A673 (cell line): ENCODE measurements around the gene ABO.

Experiments used
- EZH2 ChIP-seq: fragments of 200-600 bp; sonication (generic); IDR thresholded peaks from 2 replicates; pipeline ENCODE4 v1.6.1; 2017; ENCODE audit warnings: borderline replicate concordance, low read depth, mild to moderate bottlenecking, mixed read lengths, antibody characterized with exemption, low read length; ENCODE audit not compliant: poor library complexity, severe bottlenecking
- TF ChIP-seq, protein P1 (sequence below): fragments of 300-800, 200-600 bp; sonication (generic); conservative IDR thresholded peaks from 2 replicates; pipeline ENCODE4 v1.5.1; 2017; ENCODE audit warnings: low read depth, mild to moderate bottlenecking, antibody characterized with exemption, low read length, moderate library complexity, mixed read lengths

DNA sequence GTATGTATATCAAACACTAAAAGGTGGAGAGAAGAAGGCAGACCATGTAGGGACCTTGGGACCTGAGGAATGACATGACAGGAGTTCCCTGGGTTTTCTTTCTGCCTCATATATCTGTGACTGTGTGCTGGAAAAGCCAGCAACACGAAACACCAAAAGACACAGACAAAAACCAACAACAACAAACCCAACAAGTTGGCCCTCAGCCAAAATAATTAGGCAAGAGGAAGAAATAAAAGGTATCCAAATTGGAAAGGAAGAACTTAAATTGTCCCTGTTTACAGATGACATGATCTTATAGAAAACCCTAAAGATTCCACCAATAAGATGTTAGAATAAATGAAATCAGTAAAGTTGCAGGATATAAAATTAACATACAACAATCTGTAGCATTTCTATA is 21.7 kb downstream of the ABO start:
- TF ChIP-seq, protein P1, sequence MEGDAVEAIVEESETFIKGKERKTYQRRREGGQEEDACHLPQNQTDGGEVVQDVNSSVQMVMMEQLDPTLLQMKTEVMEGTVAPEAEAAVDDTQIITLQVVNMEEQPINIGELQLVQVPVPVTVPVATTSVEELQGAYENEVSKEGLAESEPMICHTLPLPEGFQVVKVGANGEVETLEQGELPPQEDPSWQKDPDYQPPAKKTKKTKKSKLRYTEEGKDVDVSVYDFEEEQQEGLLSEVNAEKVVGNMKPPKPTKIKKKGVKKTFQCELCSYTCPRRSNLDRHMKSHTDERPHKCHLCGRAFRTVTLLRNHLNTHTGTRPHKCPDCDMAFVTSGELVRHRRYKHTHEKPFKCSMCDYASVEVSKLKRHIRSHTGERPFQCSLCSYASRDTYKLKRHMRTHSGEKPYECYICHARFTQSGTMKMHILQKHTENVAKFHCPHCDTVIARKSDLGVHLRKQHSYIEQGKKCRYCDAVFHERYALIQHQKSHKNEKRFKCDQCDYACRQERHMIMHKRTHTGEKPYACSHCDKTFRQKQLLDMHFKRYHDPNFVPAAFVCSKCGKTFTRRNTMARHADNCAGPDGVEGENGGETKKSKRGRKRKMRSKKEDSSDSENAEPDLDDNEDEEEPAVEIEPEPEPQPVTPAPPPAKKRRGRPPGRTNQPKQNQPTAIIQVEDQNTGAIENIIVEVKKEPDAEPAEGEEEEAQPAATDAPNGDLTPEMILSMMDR, result no peak
- TF ChIP-seq EZH2, result no peak
